Nucleus accumbens (tissue), 56 donors: Measurements from ENCODE around the gene ATP6V0D1.
A peak's percentile ranks its signal among the peaks of the same experiment; 100 is the strongest.
"Not testable (repeated sequence)": the region's sequence is repeated elsewhere in the genome, so short reads cannot be mapped to it uniquely, and the experiment has no call there.

ENCODE experiments used
- DNase-seq, 56 donors: peaks; one replicate each; lab custom pipeline; 2025; lab: John Stamatoyannopoulos, UW

The ATP6V0D1 gene

DNA sequence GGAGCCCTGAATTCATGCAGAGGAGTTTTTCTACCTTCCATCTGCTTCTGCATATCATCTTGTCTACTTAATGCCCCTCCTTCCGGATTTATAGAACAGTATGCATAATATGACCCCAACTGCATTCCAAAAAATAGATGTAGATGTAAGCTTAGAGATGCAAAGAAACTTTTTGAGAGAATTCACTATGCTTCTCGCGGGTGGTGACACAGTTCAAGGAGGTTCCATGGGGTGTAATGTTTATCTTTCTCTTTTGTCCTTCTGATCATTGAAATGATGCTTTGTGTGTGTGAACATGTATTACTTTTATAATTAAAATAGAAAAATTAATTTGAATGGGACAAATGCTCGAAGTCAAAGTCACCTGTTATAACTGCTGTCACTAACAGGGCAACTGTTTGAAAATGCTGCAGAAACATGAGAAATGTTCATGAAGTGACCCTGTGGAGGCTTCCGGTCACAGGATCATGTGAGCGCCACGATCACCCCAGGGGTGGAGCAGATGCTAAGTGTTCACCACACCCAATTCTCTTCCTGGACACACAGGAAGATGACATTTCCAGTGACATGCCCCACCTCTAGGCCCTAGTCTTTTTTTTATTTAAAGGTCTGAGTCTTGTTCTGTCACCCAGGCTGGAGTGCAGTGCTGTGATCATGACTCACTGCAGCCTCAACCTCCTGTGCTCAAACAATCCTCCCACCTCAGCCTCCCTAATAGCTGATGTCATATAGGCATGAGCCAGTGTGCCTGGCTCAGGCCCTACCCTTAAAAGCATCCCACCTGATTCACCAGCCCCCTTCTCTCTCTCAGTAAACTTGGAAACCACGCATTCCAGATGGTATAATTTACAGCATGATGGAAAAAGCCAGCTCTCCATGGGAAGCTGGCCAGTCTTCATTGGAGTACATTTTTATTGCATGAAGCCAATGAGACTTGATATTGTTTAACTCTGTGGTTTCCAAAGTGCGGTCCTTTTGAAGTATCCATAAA lies 23.4 kb upstream of the ATP6V0D1 start:
- no peak for DNase-seq

- DNase-seq, result no peak
Measured at GRCh38 chr16:67499106-67499505, 18.1 kb upstream of the ATP6V0D1 start.

DNA sequence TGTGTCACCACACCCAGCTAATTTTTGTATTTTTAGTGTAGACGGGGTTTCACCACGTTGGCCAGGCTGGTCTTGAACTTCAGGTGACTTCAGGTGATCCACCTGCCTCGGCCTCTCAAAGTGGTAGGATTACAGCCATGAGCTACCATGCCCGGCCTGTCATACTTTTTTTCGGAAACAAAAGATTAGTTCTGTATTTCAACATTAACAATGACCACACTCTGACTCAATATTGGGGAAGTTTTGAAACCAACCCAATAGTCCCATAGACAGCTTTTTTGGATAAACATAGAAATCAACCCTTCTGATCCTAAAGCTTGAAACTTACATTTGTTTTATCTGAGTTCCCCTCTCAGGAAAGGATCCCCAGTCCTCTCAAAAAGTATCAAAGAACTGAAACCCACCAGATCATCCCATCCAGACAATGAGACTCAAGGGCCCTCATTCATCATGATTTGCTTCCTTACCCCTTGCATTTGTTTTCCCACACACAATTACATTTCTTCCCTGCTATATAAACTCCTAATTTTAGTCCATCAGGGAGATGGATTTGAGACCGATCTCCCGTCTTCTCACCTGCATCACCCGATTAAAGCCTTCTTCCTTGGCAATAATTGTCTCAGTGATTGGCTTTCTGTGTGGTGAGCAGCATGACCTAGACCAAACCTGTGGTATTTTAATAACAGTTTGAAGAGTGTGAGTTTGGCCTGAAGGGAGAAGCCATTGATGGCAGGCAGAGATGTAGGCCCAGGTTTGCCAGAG lies 9.6 kb upstream of the ATP6V0D1 start:
- no peak for DNase-seq

GRCh38 chr16:67489401-67490083 lies 8.6 kb upstream of the ATP6V0D1 start:
- DNase-seq, result no peak

DNA sequence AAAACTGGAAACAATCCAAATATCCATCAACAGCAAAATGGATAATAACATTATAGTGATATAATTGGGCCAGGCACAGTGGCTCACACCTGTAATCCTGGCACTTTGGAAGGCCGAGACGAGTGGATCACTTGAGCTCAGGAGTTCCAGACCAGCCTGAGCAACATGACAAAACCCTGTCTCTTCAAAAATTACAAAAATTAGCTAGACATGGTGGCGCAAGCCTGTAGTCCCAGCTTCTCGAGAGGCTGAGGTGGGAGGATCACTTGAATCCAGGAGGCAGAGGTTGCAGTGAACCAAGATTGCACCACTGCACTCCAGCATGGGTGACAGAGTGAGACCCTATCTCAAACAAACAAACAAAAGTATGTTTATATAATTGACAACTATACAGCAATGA lies 6.6 kb upstream of the ATP6V0D1 start:
- not testable (repeated sequence) for DNase-seq

DNA sequence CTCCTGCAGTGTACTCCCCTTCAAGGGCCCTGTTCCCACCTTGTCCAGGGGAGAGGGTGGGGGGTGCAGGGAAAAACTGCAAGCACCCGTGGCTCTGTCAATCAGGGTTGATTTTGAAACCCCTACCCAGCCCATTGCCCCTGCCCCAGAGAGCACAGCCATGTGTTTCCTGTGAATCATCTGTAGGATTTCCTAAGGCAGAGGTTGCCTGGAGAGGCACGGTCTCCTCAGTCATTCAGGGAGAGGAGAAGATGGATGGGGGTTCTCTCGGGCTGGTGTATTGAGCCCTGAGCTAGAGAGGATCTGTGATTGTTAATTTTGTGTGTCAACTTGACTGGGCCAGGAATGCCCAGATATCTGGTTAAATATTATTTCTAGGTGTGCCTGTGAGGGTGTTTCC lies 5.8 kb upstream of the ATP6V0D1 start:
- DNase-seq, result no peak

DNA sequence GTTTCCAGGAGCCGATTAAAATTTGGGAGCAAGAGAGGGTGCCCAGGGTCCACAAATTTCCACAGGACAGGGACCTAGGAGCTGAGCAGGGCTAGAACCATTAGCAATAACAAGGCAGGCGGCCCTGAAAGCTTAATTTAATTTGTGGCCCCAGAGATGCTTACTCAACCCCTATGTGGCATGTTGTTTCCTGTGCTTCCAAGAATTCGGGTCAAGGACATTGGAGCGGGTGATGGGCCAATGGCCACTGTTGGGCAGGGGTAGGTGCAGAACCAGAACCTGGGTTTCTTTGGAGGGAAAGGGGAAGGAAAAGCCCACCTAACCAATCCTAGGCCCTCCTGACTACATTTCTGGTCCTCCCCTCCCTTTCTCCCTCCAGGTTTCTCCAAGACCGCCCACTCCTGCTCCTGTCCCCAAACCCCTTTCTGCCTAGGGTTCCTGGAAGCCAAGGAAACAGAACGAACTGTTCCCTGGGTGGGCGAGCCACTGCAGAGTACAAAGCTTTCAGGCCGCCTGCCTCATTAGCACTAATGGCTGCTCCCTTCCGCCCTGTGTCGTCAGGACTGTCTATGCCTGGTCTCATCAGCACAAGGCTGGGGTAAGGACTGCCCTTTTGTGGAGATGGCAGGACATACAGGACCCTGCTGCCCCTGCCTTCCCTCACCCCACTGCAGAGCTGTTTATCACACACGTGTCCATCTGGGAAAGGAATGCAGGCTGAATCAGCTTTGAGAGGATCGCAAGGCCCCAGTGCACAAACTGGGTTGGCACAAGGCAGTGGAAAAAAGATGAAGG lies 3.0 kb upstream of the ATP6V0D1 start:
- DNase-seq, result no peak

GRCh38 chr16:67483150-67483549 lies 2.2 kb upstream of the ATP6V0D1 start, which contains the start of gene AGRP:
AGRP (minus strand) TSS chr16:67483547; CDS start chr16:67483398, 149 bp downstream.
- DNase-seq, result no peak

DNA sequence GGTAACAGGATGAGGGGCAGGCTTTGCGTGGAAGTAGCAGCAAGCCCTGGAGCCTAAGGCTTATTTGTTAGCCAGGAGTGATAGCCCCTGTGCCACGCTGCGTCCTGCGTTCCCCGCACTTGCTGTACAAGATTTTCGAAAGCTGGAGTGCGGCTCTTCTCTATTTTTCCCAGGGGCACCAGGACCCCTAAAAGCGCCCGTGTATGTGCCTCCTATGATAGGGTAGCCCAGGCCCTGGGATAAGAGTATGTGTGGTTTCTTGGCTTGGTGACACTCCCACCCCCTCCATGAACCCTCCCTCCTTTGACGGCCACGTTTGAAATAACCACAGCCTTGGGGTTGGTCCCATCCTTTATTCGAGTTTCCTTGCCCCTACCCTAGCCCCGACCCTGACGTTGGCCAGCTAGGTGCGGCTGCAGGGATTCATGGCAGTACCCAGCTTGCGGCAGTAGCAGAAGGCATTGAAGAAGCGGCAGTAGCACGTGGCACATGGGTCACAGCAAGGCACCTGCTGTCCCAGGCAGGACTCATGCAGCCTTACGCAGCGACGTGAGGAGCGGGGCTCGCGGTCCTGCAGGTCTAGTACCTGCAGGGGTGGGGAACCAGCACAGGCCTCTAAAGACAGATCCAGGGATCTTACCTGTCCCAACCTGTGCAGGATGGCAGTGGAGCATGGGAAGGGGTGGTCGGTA lies 1.4 kb upstream of the ATP6V0D1 start:
- DNase-seq, result no peak

- DNase-seq, result peak in 14 of 56 donors; percentile 28 to 66 (median 51)
Measured at GRCh38 chr16:67481561-67482232, 740 bp upstream of the ATP6V0D1 start.

DNA sequence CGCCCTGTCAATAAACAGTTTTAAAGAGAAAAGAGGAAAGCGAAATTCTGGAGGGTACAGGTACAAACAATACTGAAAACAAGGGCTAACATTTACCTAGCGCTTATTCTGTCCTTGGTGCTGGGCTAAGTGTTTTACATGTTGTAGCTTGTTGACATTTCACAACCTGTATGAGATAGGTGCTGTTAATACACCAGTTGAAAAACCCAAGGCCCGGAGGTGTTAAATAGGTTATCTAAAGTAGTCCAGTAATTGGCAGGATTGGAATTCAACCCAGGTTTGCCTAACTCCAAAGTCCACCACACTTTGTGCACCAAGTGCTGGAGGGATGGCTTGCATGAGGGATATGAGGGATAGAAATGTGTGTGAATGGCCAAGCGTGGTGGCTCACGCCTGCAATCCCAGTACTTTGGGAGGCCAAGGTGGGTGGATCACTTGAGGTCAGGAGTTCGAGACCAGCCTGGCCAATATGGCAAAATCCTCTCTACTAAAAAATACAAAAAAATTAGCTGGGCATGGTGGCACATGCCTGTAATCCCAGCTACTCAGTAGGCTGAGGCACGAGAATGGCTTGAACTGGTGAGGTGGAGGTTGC lies 2.9 kb downstream of the ATP6V0D1 start:
- DNase-seq, result no peak

GRCh38 chr16:67474551-67475455 lies 6.2 kb downstream of the ATP6V0D1 start:
- no peak for DNase-seq

GRCh38 chr16:67471758-67472384 lies 9.1 kb downstream of the ATP6V0D1 start:
- DNase-seq, result no peak

DNA sequence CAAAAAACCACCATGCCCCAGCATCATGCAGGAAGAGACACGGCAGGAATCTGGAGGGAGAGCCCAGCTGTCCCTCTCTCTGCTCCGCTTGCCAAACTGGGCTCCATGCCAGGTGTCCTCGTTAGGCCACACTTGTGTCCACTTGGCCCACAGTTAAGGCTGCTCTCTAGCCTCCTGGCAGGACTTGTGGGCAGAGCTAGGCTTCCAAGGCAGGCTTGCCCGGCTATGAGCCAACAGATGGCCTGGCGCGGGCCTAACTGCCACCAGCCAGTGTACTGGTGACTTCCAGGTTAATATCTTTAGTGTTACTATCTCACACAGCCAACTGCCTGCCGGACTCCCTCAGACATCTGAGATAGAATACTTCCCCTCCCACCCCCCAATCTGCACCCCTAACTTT lies 10.6 kb downstream of the ATP6V0D1 start:
- peak; percentile 35 to 96 (median 84) for DNase-seq

- no peak for DNase-seq
Measured at GRCh38 chr16:67468731-67469130, 12.2 kb downstream of the ATP6V0D1 start.

- no peak for DNase-seq
Measured at GRCh38 chr16:67466581-67466980, 14.4 kb downstream of the ATP6V0D1 start.

DNA sequence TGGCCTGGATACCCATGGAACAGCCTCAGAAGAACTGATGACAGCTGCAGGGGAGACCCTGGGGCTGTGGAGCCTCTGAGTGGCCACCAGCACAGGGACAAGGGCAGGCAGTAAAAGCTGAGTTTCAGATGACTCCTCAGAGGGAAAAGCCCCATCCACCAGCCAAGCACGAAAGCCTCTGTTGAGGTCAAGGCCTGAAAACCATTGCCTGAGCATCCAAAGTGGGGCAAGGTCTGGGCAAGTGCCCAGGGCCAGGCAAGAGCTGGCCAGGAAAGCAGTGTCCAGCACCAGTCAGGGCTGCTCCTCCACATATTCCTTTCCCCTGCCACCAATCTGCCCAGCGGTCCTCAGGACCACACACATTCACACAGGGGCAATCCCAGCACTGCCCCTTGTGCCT lies 16.4 kb downstream of the ATP6V0D1 start:
- peak in 20 of 56 donors; percentile 11 to 60 (median 37) for DNase-seq
